WERI-Rb-1 (cell line): ENCODE measurements around the gene PIK3R2.

ENCODE experiments used
- DNase-seq: peaks from one replicate; pipeline ENCODE4 v3.0.0-alpha.2; 2020
- H3K27ac ChIP-seq: fragments of 250-450 bp; sonication (Bioruptor Pico); 2 replicates; pipeline ENCODE4 v1.5.1; 2020; ENCODE audit warnings: mild to moderate bottlenecking, moderate library complexity
- H3K27me3 ChIP-seq: fragments of 250-450 bp; sonication (Bioruptor Pico); 2 replicates; pipeline ENCODE4 v1.5.1; 2021; ENCODE audit warnings: mild to moderate bottlenecking, low read depth, moderate library complexity; ENCODE audit not compliant: insufficient read depth, severe bottlenecking
- H3K36me3 ChIP-seq: fragments of 250-450 bp; sonication (Bioruptor Pico); 2 replicates; pipeline ENCODE4 v1.5.1; 2020; ENCODE audit warnings: mild to moderate bottlenecking, moderate library complexity
- H3K4me3 ChIP-seq: 2 replicates; pipeline ENCODE4 v1.5.1; 2011; ENCODE audit warnings: low read depth, mild to moderate bottlenecking, control low read depth, low read length
- H3K9me3 ChIP-seq: fragments of 250-450 bp; sonication (Bioruptor Pico); 2 replicates; pipeline ENCODE4 v1.5.1; 2021; ENCODE audit warnings: mild to moderate bottlenecking, moderate library complexity; ENCODE audit not compliant: severe bottlenecking
- TF ChIP-seq, protein P1 (sequence below): IDR thresholded peaks from 2 replicates; pipeline ENCODE4 v1.5.1; 2011; ENCODE audit warnings: low read depth, mild to moderate bottlenecking, control low read depth, inconsistent platforms, low read length

PIK3R2 gene

DNA sequence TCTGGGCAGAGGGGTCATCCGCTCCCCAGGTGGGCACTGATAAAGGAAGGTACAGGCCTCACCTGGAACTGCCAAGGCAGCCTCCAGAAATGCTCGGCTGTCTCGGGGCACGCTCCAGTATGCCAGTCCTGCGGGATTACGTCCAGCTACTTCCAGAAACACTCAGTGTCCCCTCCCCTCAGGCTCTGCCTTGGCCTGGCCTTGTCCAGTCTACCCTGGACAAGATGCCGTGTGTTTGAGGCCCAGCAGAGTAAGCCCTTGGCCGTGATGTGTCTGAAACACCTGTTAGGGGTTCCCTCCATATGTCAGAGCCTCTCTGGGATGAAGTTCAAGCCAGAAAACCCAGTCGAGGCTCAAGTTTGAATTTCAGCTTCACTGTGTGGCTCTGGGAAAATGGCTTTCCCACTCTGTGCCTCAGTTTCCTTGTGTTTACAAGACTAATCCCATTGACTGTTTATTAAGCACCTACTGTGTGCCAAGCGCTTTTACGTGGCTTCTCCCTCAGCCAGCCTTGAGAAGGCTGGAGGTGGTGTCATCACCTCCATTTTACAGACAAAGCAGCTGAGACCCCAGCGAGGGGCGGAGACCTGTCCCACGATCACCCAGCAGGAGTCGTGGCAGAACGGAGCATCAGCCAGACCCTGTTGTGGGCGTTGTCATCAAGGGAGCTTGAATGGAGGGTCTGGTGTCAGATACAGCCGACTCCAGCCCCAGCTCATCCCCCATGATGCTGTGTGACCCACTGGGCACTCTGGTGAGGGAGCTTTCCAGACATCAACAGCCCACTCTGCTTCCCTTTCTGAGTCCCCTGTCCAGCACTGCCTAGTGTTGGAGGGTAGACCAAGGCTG lies 2.0 kb upstream of the PIK3R2 start:
- no peaks in the 10 kb centered on the region for H3K9me3 ChIP-seq
- H3K36me3 ChIP-seq, result peaks cover 26% of the 10 kb centered on the region
- H3K27me3 ChIP-seq, result no peaks in the 10 kb centered on the region
- DNase-seq, result no peak
- no peak overlapping the region for H3K4me3 ChIP-seq
- TF ChIP-seq, protein P1, sequence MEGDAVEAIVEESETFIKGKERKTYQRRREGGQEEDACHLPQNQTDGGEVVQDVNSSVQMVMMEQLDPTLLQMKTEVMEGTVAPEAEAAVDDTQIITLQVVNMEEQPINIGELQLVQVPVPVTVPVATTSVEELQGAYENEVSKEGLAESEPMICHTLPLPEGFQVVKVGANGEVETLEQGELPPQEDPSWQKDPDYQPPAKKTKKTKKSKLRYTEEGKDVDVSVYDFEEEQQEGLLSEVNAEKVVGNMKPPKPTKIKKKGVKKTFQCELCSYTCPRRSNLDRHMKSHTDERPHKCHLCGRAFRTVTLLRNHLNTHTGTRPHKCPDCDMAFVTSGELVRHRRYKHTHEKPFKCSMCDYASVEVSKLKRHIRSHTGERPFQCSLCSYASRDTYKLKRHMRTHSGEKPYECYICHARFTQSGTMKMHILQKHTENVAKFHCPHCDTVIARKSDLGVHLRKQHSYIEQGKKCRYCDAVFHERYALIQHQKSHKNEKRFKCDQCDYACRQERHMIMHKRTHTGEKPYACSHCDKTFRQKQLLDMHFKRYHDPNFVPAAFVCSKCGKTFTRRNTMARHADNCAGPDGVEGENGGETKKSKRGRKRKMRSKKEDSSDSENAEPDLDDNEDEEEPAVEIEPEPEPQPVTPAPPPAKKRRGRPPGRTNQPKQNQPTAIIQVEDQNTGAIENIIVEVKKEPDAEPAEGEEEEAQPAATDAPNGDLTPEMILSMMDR, result no peak
- no peak overlapping the region for H3K27ac ChIP-seq

DNA sequence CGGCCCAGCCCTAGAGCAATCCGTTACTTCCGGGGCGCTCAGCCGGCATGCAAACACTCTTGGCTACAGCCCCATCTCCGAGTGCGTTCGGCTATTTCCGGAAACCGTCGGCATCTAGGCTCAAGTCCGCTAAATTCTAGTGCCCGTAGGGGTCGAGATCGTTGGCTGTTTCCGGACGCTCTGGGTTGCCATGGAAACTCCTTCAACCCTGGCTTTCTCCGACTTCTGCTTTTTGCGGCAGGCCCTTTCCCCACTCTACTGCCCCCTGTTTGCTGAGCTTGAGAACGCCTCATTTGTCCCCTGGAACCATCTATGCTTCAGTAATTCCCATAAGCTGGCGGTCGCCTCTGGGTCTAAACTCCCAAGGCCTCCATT lies 534 bp upstream of the PIK3R2 start:
- H3K4me3 ChIP-seq, result peak overlapping the region; percentile 51
- TF ChIP-seq, protein P1, result peak; percentile 69
- DNase-seq, result peak; percentile 97
- H3K27me3 ChIP-seq, result no peaks in the 10 kb centered on the region
- peaks cover 23% of the 10 kb centered on the region for H3K36me3 ChIP-seq
- peak overlapping the region; percentile 94 for H3K27ac ChIP-seq
- H3K9me3 ChIP-seq, result no peaks in the 10 kb centered on the region

DNA sequence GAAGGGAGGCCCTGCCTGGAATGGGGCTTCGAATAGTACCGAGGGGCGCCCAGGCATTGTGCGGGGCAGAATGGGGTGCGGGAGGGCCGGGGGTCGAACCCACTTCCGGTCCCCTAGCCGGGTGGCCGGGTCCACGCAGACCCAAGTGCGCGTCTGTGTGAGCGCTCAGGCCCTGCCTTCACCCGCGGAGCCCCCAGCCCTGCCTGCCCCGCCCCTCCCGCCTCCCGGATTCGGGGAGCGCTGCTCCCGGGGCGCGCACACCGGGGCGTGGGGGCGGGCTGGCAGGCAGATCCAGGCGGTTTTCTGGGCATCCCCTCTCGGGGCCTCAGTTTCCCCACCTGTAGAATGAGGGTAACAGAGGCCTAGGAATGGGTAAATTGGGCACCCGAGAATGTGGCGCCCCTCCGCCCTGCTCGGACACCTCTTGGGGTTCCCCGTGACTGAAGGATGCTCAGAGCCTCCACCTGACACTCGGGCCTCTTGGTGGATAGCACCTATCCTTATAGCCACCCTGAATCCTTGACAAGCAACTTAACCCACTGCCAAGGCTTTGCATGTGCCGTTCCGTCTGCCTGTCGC lies 682 bp downstream of the PIK3R2 start:
- H3K4me3 ChIP-seq, result peak overlapping the region; percentile 95
- peak overlapping the region; percentile 84 for H3K27ac ChIP-seq
- TF ChIP-seq, protein P1, result no peak
- H3K27me3 ChIP-seq, result no peaks in the 10 kb centered on the region
- peaks cover 20% of the 10 kb centered on the region for H3K36me3 ChIP-seq
- no peak for DNase-seq
- H3K9me3 ChIP-seq, result no peaks in the 10 kb centered on the region

DNA sequence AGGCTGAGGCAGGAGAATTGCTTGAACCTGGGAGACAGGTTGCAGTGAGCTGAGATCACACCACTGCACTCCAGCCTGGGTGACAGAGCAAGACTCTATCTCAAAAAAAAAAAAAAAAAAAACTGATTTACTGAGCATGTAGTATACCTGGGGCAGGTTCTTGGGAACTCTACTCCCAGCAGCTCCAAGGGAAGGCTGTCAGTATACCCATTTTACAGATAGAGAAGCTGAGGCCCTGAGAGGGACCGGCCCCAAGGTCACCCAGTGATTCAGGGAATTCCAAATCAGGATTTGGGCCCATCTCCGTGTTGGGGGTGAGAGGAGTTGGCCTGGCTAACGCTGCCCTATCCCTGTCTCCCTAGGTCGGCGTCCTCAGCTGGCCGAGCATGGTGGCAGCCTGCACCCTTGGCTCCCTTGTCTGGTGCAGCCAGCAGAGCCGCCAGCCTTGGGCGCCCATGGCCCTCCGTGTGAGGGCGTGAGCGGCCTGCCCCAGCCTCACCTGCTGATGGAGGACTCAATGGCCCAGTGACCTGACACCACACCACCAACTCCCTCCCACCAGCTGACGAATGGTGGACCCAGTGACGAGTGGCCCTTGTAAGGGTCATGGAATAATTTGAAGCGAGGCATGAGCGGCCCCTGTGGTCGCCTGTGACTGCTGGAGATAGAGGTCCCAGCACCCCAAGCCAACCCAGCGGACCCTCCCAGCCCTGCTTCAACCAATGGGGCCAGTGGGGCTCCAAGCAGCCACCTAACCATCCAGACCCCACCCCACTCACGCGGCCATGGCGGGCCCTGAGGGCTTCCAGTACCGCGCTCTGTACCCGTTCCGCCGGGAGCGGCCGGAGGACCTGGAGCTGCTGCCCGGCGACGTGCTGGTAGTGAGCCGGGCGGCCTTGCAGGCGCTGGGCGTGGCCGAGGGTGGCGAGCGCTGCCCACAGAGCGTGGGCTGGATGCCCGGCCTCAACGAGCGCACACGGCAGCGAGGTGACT lies 2.4 kb downstream of the PIK3R2 start:
- Histone ChIP-seq H3K36me3 (peaks cover 18% of the 10 kb centered on the region), H3K27ac (no peak overlapping the region), H3K27me3 (no peaks in the 10 kb centered on the region), H3K9me3 (no peaks in the 10 kb centered on the region), H3K4me3 (no peak overlapping the region)
- DNase-seq, result no peak
- TF ChIP-seq, protein P1, result no peak

DNA sequence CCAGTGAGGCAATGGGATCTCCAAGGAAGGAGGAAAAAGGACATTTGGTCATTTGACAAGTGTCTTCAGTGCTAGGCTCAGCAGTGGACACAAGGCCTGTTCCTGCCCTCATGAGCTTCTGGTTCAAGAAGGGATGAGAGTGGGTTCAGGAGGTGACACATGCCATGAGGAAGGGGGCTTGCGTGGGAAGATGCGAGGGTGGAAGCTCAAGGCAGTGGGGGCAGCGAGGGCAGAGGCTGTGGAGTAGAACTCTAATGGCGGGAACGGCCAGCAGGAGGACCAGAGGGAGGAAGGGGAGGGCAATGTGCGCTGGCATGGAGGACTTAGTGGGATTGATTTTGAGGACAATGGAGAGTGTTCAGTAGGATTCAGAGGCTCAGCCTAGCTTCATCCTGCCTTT lies 3.3 kb downstream of the PIK3R2 start:
- Histone ChIP-seq H3K9me3 (no peaks in the 10 kb centered on the region), H3K36me3 (peaks cover 20% of the 10 kb centered on the region), H3K27me3 (no peaks in the 10 kb centered on the region), H3K27ac (no peak overlapping the region), H3K4me3 (no peak overlapping the region)
- TF ChIP-seq, protein P1, result no peak
- DNase-seq, result no peak
